Body of pancreas (tissue), 4 donors: ENCODE measurements around the gene ATG10.

Experiments used
- POLR2A ChIP-seq, 3 donors: fragments of 450-650 bp; IDR thresholded peaks; one replicate each; pipeline ENCODE4 v1.6.1; 2016; ENCODE audit warnings: antibody characterized with exemption in 3 of 3, mild to moderate bottlenecking in 2 of 3
- TF ChIP-seq, protein P1 (sequence below), 7 experiments: fragments of 450-650 bp in 4 of 7; fragments of 200-600 bp in 3 of 7; sonication (generic) in 3 of 7; IDR thresholded peaks; one replicate each; pipeline ENCODE4 v1.5.1; 2016 to 2019; ENCODE audit warnings: antibody characterized with exemption in 7 of 7

GRCh38 chr5:81971111-81971711 lies 612 bp upstream of the ATG10 start:
- TF ChIP-seq, protein P1, sequence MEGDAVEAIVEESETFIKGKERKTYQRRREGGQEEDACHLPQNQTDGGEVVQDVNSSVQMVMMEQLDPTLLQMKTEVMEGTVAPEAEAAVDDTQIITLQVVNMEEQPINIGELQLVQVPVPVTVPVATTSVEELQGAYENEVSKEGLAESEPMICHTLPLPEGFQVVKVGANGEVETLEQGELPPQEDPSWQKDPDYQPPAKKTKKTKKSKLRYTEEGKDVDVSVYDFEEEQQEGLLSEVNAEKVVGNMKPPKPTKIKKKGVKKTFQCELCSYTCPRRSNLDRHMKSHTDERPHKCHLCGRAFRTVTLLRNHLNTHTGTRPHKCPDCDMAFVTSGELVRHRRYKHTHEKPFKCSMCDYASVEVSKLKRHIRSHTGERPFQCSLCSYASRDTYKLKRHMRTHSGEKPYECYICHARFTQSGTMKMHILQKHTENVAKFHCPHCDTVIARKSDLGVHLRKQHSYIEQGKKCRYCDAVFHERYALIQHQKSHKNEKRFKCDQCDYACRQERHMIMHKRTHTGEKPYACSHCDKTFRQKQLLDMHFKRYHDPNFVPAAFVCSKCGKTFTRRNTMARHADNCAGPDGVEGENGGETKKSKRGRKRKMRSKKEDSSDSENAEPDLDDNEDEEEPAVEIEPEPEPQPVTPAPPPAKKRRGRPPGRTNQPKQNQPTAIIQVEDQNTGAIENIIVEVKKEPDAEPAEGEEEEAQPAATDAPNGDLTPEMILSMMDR (IDR thresholded peaks at IDR 0.05) = no peak
- no peak for TF ChIP-seq POLR2A (IDR thresholded peaks at IDR 0.05)
